GM19035 (cell line): ENCODE results near the gene ELK4.

Source experiments
- ATAC-seq: cut with Tn5 transposase; IDR thresholded peaks from one replicate; pipeline ENCODE4 v1.9.1; 2021; ENCODE audit not compliant: unreplicated experiment

The ELK4 gene

GRCh38 chr1:205582471-205583291 lies 49.1 kb downstream of the ELK4 start:
- no peak for ATAC-seq

- ATAC-seq = no peak
Observed at GRCh38 chr1:205582046-205582445, 49.8 kb downstream of the ELK4 start.

GRCh38 chr1:205581321-205581980 lies 50.4 kb downstream of the ELK4 start:
- ATAC-seq = no peak

- no peak for ATAC-seq
Observed at GRCh38 chr1:205580923-205581180, 51.0 kb downstream of the ELK4 start.

- ATAC-seq = no peak
Observed at GRCh38 chr1:205580140-205580922, 51.5 kb downstream of the ELK4 start.

- no peak for ATAC-seq
Observed at GRCh38 chr1:205579711-205580110, 52.1 kb downstream of the ELK4 start.

GRCh38 chr1:205578780-205579571 lies 52.8 kb downstream of the ELK4 start:
- ATAC-seq = no peak

- no peak for ATAC-seq
Observed at GRCh38 chr1:205577874-205578658, 53.7 kb downstream of the ELK4 start.

- no peak for ATAC-seq
Observed at GRCh38 chr1:205576805-205577761, 54.7 kb downstream of the ELK4 start.

- ATAC-seq = no peak
Observed at GRCh38 chr1:205576011-205576410, 55.8 kb downstream of the ELK4 start.

- ATAC-seq = no peak
Observed at GRCh38 chr1:205575294-205575885, 56.4 kb downstream of the ELK4 start.

- no peak for ATAC-seq
Observed at GRCh38 chr1:205572421-205572820, 59.4 kb downstream of the ELK4 start.

GRCh38 chr1:205571747-205572146 lies 60.1 kb downstream of the ELK4 start:
- ATAC-seq = no peak

- no peak for ATAC-seq
Observed at GRCh38 chr1:205570796-205571537, 60.8 kb downstream of the ELK4 start.

GRCh38 chr1:205570173-205570501 lies 61.7 kb downstream of the ELK4 start:
- ATAC-seq = no peak

GRCh38 chr1:205569411-205570172 lies 62.2 kb downstream of the ELK4 start:
- no peak for ATAC-seq

GRCh38 chr1:205568469-205569361 lies 63.1 kb downstream of the ELK4 start:
- no peak for ATAC-seq
